ENCODE measurements around the gene LIPH.
"Not testable (repeated sequence)": the region's sequence is repeated elsewhere in the genome, so short reads cannot be mapped to it uniquely, and the experiment has no call there.

- TF ChIP-seq CTCF (IDR thresholded peaks at IDR 0.05; ENCODE audit: low read depth, low read length); EZH2phosphoT487 (IDR thresholded peaks at IDR 0.05; ENCODE audit: low read depth): not testable (repeated sequence)
Observed at GRCh38 chr3:185556640-185557039, 4.3 kb upstream of the LIPH start.

Data from OCI-LY3 (cell line).